SH-SY5Y (cell line): ENCODE results near the gene ZCCHC7.

Source experiments
- GATA2 ChIP-seq: IDR thresholded peaks from 2 replicates; pipeline ENCODE4 v1.6.1; 2011; ENCODE audit warnings: mild to moderate bottlenecking, low read depth, low read length
- GATA3 ChIP-seq: IDR thresholded peaks from 2 replicates; pipeline ENCODE4 v1.6.1; 2011; ENCODE audit warnings: low read depth, mild to moderate bottlenecking, low read length, moderate library complexity

- TF ChIP-seq GATA2: no peak
- no peak for TF ChIP-seq GATA3
These were observed 36.7 kb upstream of the ZCCHC7 start for GRCh38 chr9:37083654-37084053.
